ENCODE measurements around the gene PLAGL1.
"Not testable (repeated sequence)": the region's sequence is repeated elsewhere in the genome, so short reads cannot be mapped to it uniquely, and the experiment has no call there.

PLAGL1 gene

GRCh38 chr6:143939364-143939763, 68.7 kb downstream of the PLAGL1 start:
- no peak for DNase-seq (ENCODE audit: low read depth)

GRCh38 chr6:143937668-143937970, 70.4 kb downstream of the PLAGL1 start:
- no peak for DNase-seq (ENCODE audit: low read depth)

GRCh38 chr6:143936778-143937667, 71.0 kb downstream of the PLAGL1 start:
- no peak for DNase-seq (ENCODE audit: low read depth)

GRCh38 chr6:143936347-143936746, 71.7 kb downstream of the PLAGL1 start:
- DNase-seq (ENCODE audit: low read depth) = no peak

- DNase-seq (ENCODE audit: low read depth) = no peak
Observed at GRCh38 chr6:143934867-143935266, 73.2 kb downstream of the PLAGL1 start.

- DNase-seq (ENCODE audit: low read depth) = no peak
Observed at GRCh38 chr6:143934331-143934730, 73.7 kb downstream of the PLAGL1 start.

- DNase-seq (ENCODE audit: low read depth) = no peak
Observed at GRCh38 chr6:143929975-143930374, 78.1 kb downstream of the PLAGL1 start.

- DNase-seq (ENCODE audit: low read depth) = no peak
Observed at GRCh38 chr6:143928853-143929252, 79.2 kb downstream of the PLAGL1 start.

- DNase-seq (ENCODE audit: low read depth) = not testable (repeated sequence)
Observed at GRCh38 chr6:143917026-143917425, 91.0 kb downstream of the PLAGL1 start.

GRCh38 chr6:143912671-143913070, 95.4 kb downstream of the PLAGL1 start:
- DNase-seq (ENCODE audit: low read depth) = no peak

GRCh38 chr6:143911028-143911427, 97.0 kb downstream of the PLAGL1 start:
- DNase-seq (ENCODE audit: low read depth) = no peak

GRCh38 chr6:143902827-143903226, 105.2 kb downstream of the PLAGL1 start:
- DNase-seq (ENCODE audit: low read depth) = no peak

GRCh38 chr6:143901885-143902750, 105.9 kb downstream of the PLAGL1 start:
- DNase-seq (ENCODE audit: low read depth) = no peak

- no peak for DNase-seq (ENCODE audit: low read depth)
Observed at GRCh38 chr6:143900358-143900757, 107.7 kb downstream of the PLAGL1 start.

- DNase-seq (ENCODE audit: low read depth) = no peak
Observed at GRCh38 chr6:143896126-143896860, 111.8 kb downstream of the PLAGL1 start.

GRCh38 chr6:143894655-143895054, 113.4 kb downstream of the PLAGL1 start:
- no peak for DNase-seq (ENCODE audit: low read depth)

All from T follicular helper cell (primary cell).